ENCODE results near the gene MAD1L1.
"Not testable (repeated sequence)": the region's sequence is repeated elsewhere in the genome, so short reads cannot be mapped to it uniquely, and the experiment has no call there.

MAD1L1 gene

GRCh38 chr7:1974290-1975101 is 258.2 kb downstream of the MAD1L1 start:
- DNase-seq (ENCODE audit: low spot score): no peak

- DNase-seq (ENCODE audit: low spot score): no peak
Measured at GRCh38 chr7:1973321-1974251, 259.2 kb downstream of the MAD1L1 start.

GRCh38 chr7:1972744-1973143 is 260.0 kb downstream of the MAD1L1 start:
- no peak for DNase-seq (ENCODE audit: low spot score)

- DNase-seq (ENCODE audit: low spot score): no peak
Measured at GRCh38 chr7:1971946-1972654, 260.6 kb downstream of the MAD1L1 start.

- DNase-seq (ENCODE audit: low spot score): no peak
Measured at GRCh38 chr7:1970895-1971294, 261.9 kb downstream of the MAD1L1 start.

GRCh38 chr7:1970285-1970660 is 262.5 kb downstream of the MAD1L1 start:
- DNase-seq (ENCODE audit: low spot score): not testable (repeated sequence)

- DNase-seq (ENCODE audit: low spot score): no peak
Measured at GRCh38 chr7:1969459-1970284, 263.1 kb downstream of the MAD1L1 start.

- no peak for DNase-seq (ENCODE audit: low spot score)
Measured at GRCh38 chr7:1968397-1969111, 264.2 kb downstream of the MAD1L1 start.

GRCh38 chr7:1967512-1968396 is 265.0 kb downstream of the MAD1L1 start:
- DNase-seq (ENCODE audit: low spot score): no peak

GRCh38 chr7:1966631-1967200 is 266.0 kb downstream of the MAD1L1 start:
- no peak for DNase-seq (ENCODE audit: low spot score)

GRCh38 chr7:1965579-1966294 is 267.0 kb downstream of the MAD1L1 start:
- DNase-seq (ENCODE audit: low spot score): no peak

- no peak for DNase-seq (ENCODE audit: low spot score)
Measured at GRCh38 chr7:1964913-1965578, 267.7 kb downstream of the MAD1L1 start.

- DNase-seq (ENCODE audit: low spot score): no peak
Measured at GRCh38 chr7:1964211-1964912, 268.4 kb downstream of the MAD1L1 start.

- DNase-seq (ENCODE audit: low spot score): no peak
Measured at GRCh38 chr7:1963575-1963974, 269.2 kb downstream of the MAD1L1 start.

- DNase-seq (ENCODE audit: low spot score): no peak
Measured at GRCh38 chr7:1961701-1962276, 271.0 kb downstream of the MAD1L1 start.

GRCh38 chr7:1959305-1959704 is 273.4 kb downstream of the MAD1L1 start:
- DNase-seq (ENCODE audit: low spot score): no peak
